ENCODE results near the gene ABHD16B.
"Not testable (repeated sequence)": the region's sequence is repeated elsewhere in the genome, so short reads cannot be mapped to it uniquely, and the experiment has no call there.

ABHD16B gene

DNA sequence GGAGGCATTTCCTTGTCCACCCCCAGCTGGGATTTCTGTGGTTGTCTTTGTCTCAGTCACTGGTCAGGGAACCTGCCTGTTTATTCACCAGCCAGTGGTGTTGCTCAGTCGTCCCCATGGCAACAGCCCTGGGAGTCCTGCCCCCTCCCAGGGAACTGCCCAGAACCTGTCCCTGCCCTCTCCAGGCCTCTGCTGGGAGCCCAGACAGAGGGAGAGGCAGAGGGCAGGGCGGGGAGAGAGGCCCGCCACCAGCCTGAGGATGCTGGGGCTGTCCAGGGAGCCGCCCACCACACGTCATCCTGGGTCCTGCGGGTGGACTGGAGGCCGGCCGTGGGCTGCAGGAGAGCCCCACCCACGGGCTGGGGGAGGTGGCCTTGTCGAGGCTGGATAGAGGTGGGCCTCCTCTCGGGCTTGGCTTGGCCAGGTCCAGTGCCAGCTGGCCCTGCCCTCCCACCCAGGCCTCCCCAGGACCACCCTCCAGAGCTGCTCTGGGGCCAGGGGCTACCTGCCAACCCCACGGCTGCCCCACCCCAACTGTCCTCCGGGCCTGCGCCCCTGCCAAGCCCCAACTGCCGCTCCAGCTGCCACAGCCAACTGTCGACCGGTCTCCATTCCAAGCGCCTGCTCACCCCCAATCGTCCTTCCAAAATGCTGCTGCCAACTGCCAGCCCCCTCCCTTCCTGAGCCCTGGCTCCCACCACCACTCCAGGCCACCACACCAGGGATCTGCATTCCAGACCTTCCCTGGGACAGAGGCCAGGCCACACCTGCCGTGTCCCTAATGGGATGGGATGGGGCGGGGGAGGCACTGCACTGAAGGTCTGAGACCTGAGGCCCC is 26.1 kb upstream of the ABHD16B start:
- peak; percentile 96 for DNase-seq (ENCODE audit: low spot score)

DNA sequence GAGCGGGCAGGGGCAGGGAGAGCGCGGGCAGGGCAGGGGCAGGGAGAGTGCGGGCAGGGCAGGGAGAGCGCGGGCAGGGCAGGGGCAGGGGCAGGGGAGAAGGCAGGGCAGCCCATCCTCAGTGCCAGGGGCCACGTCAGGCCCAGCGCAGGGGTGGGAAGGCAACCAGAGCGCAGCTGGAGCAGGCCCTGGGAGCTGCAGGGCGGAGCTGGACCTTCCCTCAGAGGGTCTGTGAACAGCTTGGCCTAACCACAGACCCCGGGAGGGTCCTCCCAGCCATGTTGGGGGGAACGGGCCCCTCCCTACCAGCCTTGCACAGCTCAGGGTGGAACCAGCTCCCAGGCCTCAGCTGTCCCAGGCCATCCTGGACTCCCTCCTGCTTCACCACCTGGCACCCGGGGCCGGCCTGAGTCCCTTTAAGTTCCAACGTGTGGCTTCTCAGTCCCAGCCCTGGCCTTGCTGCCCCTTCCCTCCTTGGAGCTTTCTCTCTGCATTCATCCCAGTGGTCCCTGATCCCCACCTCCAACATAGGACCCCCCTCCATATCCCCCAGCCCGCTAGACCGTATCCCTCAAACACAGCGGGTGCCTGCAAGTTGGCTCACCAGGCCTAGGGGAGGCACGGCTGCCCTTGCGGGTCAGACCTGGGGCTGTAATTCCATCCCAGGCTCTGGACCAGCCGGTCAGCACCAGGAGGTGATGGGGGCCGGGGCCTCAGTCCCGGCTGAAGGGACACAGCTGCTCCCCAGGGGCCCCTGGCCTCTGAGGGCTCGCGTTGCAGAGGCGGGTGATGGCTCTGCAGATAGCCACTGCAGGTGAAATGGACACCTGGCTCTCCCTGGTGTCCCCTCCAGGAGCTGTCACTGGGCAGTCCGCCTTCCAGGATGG is 24.6 kb upstream of the ABHD16B start:
- DNase-seq (ENCODE audit: low spot score): no peak

DNA sequence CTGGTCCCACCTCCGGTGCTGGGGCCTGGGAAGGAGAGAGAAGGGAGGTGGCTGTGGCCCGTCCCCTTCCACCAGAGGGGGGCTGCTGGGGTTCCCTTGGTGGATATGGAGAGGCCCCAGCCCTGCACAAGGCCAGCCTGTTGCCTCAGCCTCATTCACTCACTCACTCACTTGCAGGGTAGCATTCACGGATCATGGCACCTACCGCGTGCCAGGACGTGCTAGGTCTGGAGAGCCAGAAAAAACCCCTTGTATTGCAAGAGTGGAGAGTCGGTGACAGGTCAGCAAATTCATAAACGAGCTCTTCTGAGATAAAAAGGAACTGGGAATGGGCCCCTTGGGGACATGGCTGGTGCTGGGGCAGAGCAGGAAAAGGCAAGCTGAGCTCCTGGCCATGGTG is 23.8 kb upstream of the ABHD16B start:
- no peak for DNase-seq (ENCODE audit: low spot score)

DNA sequence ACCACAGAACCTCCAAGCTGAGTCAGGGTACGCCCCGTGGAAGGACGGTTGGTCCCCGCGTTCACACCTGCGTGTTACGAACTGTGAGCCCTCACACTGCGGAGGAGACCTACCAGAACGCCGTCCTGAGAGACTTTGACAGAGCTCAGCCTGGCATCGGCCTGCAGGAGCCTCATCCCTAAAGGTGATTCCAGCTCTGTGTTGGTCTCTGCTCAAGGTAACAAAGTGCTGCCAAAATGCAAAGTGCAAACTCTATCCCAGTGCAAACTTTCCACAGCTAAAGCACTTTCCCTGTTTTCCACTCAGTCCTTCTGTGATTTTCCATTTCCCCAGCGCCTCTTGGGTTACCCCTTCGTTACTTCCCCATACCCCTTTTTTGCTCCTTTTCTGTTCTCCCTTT is 21.7 kb upstream of the ABHD16B start:
- no peak for DNase-seq (ENCODE audit: low spot score)

DNA sequence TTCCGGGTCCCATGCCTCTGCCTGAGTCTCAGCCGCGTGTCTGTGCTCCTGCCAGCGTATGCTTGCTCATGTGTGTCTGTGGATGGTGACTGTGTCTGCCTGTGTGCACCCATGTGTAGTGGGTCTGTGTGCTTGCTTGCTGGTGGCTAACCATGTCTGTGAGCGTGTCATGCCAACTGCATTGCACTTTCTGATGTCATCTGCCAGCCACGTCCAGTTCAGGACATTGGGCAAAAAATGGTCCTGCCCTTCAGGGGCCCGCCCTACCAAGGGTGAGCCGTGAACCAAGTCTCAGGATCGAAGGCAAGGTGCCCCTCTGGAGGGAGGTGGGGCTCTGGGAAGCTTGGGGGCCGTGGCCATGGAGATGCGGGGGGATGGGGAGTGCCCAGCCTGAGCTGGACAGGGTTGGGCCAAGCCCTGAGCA is 20.9 kb upstream of the ABHD16B start:
- DNase-seq (ENCODE audit: low spot score): no peak

DNA sequence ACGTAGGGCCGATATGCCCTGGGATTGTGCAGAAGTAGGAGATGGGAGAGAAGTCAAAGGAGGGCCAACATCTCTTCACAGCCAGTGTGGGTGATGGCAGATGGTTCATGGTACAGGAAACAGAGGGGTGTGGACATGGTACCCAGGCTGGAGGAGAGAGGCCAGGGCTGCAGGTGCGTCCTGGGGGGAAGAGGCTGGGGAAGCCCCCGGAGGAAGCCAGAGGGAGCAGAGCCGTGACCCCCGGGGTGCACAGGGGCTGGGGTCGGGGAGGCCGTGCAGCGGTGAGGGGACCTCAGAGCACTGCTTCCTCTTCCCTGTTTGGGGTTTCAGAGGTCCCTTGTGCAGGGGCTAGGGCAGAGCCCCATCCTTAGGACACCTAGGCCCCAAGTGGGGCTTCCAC is 19.0 kb upstream of the ABHD16B start:
- no peak for DNase-seq (ENCODE audit: low spot score)

DNA sequence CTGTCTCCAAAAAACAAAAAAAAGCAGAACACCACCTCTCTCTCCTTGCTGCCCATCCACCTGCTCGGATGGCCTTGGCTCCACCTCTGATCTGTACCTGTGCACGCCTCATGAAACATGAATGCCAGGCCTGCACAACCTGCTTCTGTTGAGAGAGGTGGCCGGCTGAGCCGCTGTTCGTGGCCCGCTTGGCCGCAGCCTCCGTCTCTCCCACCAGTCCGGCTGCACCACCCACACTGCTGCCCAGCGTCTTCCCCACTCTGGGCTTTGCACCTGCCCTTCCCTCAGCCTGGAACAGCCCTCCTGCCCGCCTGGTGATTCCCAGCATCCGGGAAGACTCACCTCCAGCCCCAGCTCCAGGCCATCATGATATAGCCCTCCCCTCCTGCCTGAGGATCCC is 18.1 kb upstream of the ABHD16B start:
- no peak for DNase-seq (ENCODE audit: low spot score)

DNA sequence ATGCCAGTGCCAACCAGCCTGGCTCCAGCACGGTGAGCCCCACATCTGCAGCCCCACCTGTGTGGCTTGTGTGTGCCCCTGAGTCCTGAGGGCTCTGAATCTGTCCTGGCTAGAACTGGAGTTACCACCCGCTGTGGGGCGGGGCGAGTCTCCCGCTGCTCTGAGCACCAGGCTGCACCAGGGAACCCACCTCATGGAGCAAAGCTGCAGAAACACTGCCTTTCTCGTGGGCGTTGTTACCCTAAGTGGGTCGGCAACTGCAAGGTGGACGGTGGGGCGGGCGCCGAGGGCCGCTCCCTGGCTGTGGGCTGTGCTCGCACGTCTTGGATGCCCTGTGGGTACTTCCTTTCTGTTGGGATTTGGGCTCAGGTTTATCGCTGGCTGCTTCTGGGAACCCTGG is 17.5 kb upstream of the ABHD16B start:
- DNase-seq (ENCODE audit: low spot score): no peak

DNA sequence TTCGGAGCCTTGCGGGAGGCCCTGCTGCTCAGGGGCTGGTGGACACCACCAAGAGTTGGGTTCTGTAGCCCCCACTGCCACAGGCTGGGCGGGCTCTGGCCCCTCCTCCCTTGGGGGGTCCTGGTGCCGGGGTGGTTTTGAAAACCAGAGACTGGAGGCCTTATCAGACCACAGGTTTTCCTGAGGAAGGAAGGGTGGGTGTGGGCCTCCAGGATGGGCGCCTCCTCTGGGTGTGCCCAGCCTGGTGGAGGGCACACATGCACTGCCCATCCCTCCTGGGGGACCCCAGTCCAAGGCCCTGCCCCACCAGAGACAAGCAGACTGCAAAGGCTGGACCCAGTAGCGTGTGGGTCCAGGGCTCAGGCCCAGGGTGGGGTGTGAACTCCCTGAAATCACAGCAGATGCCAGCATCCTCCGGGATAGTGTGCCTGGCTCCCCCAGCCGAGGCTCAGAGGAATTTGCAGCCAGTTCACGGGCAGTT is 16.7 kb upstream of the ABHD16B start:
- DNase-seq (ENCODE audit: low spot score): no peak

DNA sequence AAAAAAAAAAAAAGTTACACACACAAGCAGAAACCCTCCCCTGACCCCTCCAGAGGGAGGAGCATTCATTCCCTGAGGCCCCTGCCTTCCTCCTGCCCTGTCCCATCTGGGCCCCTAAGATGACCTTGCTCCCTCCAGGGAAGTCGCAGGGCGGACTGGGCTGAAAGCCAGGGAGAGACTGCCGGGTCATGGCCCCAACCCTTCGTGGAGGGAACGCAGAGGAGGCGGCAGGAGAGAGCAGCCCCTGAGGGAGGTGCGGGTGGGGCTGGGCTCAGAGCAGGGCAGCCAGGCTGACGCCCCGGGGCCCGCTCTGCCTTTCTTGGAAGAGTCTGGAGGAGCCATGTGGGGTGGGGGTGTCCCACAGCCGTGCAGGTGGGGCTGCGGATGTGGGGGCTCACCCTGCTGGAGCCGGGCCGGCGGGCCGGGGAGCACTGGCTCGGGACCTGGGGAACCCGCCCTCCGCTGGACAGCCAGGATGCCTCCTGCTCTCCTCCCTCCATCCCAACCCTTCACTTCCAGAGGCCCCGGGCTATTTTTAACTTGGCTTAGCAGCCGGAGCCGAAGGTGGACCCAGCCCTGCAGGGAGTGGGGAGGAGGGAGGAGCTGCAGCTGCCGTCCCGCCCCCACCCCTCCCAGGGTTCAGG is 15.0 kb upstream of the ABHD16B start:
- no peak for DNase-seq (ENCODE audit: low spot score)

DNA sequence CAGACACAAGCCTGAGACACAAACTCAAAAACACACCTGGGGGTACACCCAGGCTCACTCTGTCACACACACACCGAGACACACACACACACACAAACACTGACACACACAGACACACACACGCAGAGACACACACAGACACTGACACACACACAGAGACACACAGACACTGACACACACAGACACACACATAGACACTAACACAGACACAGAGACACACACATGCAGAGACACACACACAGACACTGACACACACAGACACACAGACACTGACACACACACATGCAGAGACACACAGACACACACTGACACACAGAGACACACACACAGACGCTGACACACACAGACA is 14.4 kb upstream of the ABHD16B start:
- DNase-seq (ENCODE audit: low spot score): no peak

DNA sequence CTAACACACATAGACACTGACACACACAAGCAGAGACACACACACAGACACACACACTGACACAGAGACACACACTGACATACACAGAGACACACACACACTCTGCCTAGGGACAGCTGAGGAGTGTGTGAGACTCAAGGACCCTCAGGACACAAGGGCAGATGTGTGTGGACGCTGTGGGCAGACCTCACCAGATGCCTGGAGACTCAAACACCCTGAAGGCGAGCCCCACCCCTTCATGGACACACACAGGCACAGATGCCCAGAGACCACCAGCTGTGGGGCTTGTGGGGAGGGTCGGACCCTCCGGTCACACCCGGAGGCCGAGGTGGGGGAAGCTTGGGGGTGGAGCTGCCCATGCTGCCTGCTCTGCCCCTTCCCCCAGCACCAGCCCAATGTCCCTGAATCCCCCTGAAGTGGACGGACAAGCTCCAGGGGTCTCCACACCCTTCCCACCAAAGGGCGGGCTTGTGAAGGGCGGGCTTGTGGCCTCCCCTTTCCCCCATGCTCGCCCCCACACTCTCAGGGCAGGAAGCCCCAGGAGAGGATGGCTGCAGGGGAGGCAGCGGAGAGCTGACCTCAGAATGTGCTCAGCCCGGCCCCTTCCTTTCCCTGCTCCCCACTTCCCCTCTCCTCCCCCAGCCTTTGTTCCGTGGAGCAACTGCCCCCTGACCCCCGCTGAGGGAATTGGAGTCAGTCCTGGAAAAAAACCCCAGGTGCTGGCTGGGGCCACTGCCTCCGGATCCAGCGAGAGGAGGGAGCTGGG is 13.9 kb upstream of the ABHD16B start:
- DNase-seq (ENCODE audit: low spot score): no peak

DNA sequence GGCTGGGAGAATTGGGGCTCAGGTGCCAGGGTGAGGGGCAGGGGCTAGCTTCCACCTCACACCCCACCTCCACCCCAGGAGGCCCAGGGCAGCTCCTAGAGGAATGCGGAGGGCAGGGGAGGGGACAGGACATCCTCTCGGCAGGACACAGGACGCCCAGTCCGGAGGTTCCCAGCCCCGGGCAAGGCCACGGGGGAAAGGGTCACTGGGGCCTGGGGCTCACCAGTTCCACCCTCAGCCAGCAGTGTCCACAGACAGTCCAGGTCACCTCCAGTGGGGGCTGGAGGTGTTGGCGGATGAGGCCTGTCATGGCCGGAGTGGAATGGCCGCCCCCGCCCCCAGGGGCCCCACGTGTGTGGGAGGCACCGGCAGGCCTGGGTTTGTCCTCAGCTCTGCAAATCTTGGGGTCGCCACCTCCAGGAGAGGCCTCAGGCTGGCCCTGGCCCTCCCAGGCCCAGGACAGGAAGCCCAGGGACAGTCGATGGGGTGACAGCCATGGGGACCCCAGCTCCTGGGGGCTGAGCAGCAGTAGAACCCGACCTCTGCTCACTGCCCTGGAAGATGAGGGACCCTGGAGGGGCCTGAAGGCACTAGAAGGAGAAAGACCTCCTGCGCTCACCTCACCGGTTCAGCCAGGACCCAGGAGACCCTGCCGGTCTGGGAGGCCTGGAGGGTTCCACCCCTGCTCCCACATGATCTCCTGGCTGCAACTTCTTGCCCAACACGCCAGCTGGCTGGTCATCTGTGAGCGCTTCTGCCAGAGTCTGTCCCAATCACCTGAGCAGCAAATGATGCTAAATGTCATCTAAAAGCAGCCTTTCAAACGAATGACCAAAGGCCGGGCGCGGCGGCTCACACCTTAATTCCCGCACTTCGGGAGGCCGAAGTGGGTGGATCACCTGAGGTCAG is 13.0 kb upstream of the ABHD16B start:
- DNase-seq (ENCODE audit: low spot score): no peak

GRCh38 chr20:63850689-63851547 is 10.4 kb upstream of the ABHD16B start:
- DNase-seq (ENCODE audit: low spot score): no peak

GRCh38 chr20:63851548-63851943 is 9.8 kb upstream of the ABHD16B start:
- not testable (repeated sequence) for DNase-seq (ENCODE audit: low spot score)

- not testable (repeated sequence) for DNase-seq (ENCODE audit: low spot score)
These were observed 7.6 kb upstream of the ABHD16B start for GRCh38 chr20:63853733-63854068.

DNA sequence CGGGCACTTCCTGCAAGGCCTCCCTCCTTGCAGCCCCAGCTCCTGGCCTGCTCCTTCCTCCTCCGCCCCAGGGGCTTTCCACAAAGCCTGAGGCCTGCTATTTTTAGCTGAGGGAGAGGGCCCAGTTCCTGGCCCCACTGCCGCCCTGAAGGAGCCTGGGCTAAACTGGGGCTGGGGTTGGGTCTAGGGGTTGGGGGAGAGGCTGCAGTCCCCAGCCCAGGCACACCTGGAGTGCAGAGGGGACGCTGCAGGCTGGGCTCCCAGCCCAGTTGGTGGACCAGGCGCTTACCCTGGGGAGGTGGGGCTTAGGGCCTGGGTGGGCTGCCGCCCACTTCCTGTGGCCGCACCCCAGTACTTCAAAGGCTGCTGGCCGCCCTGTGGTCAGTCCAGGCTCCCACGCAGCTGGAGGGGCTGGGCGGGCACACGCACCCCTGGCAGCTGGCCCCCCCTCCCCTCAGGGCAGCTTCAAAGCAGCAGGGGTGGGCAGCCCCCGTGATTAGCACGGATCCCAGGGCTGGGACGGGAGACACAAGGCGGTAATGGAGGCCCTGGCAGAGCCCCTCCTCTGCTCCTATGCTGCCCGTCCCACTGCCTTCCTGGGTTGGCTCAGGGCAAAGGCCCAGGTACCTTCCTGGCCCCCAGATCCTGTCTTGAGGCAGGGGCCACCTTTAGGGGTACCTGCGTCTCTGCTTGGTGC is 7.1 kb upstream of the ABHD16B start:
- DNase-seq (ENCODE audit: low spot score): no peak

GRCh38 chr20:63854766-63855362 is 6.4 kb upstream of the ABHD16B start:
- DNase-seq (ENCODE audit: low spot score): no peak

Measured in COLO829 (cell line).